ENCODE results near the gene TRMO. TPM values are rescaled to one million over a fixed set of nuclear protein-coding genes. Genes with fewer than 3 reads are reported as not detected.

The TRMO gene
- total RNA-seq, 4 donors from 2014 or later, result 16.7 to 30.9 (median 19.7) TPM

DNA sequence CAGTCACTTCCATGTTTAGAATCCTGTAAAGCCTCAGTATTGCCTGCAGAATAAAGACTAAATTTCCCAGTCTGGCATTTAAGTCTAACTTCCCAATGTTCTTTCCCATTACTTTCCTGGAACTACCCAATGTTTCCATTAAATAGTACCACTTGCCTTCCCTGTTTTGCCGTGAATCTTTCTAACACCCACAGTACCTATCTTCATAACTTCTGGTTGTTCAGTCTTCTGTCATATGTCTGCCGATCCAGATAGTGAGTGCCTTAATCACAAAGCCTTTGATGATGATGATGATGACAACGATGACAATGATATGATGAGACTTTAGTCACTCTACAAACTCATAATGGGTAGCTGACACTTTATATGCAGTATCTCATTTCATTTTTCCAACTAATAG is 22.3 kb upstream of the TRMO start:
- no peaks in the 10 kb centered on the region for H3K36me3 ChIP-seq
- H3K27me3 ChIP-seq, result no peaks in the 10 kb centered on the region
- no peaks in the 10 kb centered on the region for H3K4me1 ChIP-seq
- no peak for DNase-seq (ENCODE audit: low spot score in 2 of 2)
- TF ChIP-seq, protein P1, sequence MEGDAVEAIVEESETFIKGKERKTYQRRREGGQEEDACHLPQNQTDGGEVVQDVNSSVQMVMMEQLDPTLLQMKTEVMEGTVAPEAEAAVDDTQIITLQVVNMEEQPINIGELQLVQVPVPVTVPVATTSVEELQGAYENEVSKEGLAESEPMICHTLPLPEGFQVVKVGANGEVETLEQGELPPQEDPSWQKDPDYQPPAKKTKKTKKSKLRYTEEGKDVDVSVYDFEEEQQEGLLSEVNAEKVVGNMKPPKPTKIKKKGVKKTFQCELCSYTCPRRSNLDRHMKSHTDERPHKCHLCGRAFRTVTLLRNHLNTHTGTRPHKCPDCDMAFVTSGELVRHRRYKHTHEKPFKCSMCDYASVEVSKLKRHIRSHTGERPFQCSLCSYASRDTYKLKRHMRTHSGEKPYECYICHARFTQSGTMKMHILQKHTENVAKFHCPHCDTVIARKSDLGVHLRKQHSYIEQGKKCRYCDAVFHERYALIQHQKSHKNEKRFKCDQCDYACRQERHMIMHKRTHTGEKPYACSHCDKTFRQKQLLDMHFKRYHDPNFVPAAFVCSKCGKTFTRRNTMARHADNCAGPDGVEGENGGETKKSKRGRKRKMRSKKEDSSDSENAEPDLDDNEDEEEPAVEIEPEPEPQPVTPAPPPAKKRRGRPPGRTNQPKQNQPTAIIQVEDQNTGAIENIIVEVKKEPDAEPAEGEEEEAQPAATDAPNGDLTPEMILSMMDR (IDR thresholded peaks at IDR 0.05), result no peak
- TF ChIP-seq EP300 (IDR thresholded peaks at IDR 0.05) (no peak), POLR2A (IDR thresholded peaks at IDR 0.05) (no peak)
- H3K27ac ChIP-seq, result no peak overlapping the region
- 81% methylated on average over 3 of the region's 3 CpGs for WGBS, 2 donors
- no peak overlapping the region for H3K4me3 ChIP-seq
- no peaks in the 10 kb centered on the region for H3K9me3 ChIP-seq

DNA sequence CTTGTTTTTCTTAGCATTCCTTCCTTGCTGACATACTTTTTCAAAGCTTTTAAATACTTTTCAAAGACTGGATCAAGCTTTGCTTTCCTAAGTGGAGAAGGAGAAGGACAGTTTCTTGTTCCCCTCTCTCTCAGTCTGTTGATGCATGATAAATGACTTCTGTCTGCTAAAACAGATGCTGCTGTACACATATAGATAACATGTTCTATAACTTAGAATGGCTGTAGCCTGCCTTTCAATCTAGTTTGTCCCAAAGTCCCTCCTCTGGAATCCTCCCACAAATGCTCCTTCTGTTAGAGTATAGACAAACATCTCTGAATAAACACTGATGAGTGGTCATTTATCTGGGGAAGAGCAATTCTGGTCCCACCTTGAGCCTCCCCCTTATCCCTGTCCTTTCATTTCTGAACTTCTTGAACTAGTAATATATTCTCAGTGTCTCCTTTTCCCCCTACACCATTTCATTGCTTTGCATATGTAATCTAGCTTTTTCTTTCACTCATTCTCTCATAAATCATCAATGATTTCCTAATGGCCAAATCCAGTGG is 21.1 kb upstream of the TRMO start:
- no peak overlapping the region for H3K27ac ChIP-seq
- no peak for DNase-seq (ENCODE audit: low spot score in 2 of 2)
- H3K9me3 ChIP-seq, result no peaks in the 10 kb centered on the region
- H3K4me1 ChIP-seq, result no peaks in the 10 kb centered on the region
- no peaks in the 10 kb centered on the region for H3K36me3 ChIP-seq
- H3K4me3 ChIP-seq, result no peak overlapping the region
- TF ChIP-seq POLR2A (IDR thresholded peaks at IDR 0.05), result no peak
- TF ChIP-seq, protein P1 (IDR thresholded peaks at IDR 0.05), result no peak
- no peak for TF ChIP-seq EP300 (IDR thresholded peaks at IDR 0.05)
- no peaks in the 10 kb centered on the region for H3K27me3 ChIP-seq

DNA sequence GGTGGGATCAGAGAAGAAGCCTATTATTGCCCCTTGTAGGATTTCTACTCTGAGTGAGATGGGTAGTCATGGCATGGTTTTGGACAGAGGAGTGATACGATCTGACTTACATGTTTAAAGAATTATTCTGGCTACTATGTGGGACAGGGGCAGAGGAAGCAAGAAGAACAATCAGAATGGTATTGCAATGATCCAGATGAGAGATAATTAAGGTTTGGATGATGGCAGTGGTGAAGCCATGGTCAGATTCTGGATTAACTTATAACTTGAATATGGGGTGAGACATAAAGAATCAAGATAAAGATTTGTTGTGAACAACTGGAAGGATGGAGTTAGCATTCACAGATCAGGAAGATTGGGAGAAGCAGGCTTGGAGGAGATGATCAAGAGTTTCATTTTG is 19.0 kb upstream of the TRMO start:
- H3K36me3 ChIP-seq, result no peaks in the 10 kb centered on the region
- DNase-seq (ENCODE audit: low spot score in 2 of 2), result no peak
- no peaks in the 10 kb centered on the region for H3K4me1 ChIP-seq
- H3K27me3 ChIP-seq, result no peaks in the 10 kb centered on the region
- no peaks in the 10 kb centered on the region for H3K9me3 ChIP-seq
- TF ChIP-seq EP300 (IDR thresholded peaks at IDR 0.05) (no peak), POLR2A (IDR thresholded peaks at IDR 0.05) (no peak)
- TF ChIP-seq, protein P1 (IDR thresholded peaks at IDR 0.05), result no peak
- no peak overlapping the region for H3K4me3 ChIP-seq
- H3K27ac ChIP-seq, result no peak overlapping the region
- WGBS, 2 donors, result 76 to 83% methylated on average over 1 of the region's 1 CpG

DNA sequence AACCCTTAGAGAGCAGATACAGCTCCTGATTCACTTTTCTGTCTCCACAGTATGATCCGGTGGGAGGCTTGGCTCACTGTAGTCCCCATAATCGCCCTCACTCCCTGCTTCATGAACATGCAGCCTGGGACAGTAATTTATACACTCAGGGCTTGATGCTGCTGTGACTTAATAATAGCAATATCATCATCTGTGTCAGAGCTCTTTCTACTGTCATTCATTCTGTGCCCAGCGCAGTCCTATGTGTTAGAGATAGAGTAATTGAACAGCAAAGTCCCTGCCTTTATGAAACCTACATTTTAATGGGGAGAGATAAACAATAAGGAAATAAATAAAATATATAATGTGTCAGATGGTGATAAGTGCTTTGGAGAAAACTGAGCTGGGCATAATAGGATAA is 18.4 kb upstream of the TRMO start:
- WGBS, 2 donors, result 59 to 61% methylated on average over 3 of the region's 3 CpGs
- Histone ChIP-seq H3K4me3 (no peak overlapping the region), H3K4me1 (no peaks in the 10 kb centered on the region)

DNA sequence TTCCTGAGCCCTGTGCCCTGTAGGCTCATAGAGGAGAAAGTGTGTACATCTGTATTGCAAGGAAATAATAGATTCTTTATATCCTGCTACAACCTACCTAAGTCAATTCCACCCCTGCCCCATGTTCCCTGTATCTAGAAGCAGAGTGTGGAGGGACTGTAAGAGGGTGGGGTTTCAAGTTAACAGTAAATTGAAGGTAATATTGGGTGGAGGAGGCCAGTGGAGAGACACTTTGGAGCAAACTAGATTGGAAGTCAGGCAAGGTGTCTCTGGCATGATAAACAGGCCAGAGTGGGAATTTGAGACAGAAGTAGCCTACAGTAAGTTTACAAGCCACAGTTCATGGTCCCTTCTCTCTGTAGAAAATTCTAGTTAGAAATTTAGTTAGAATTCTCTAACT is 17.9 kb upstream of the TRMO start:
- Histone ChIP-seq H3K27me3 (peaks cover 0 to 4% of the 10 kb centered on the region in 2 donors), H3K4me3 (no peak overlapping the region), H3K36me3 (no peaks in the 10 kb centered on the region), H3K4me1 (no peaks in the 10 kb centered on the region), H3K27ac (no peak overlapping the region), H3K9me3 (no peaks in the 10 kb centered on the region)
- TF ChIP-seq, protein P1 (IDR thresholded peaks at IDR 0.05), result no peak
- no peak for TF ChIP-seq EP300 (IDR thresholded peaks at IDR 0.05)
- DNase-seq (ENCODE audit: low spot score in 2 of 2), result no peak

More for the DNA sequence above, 18.4 kb upstream of the TRMO start:
- Histone ChIP-seq H3K27me3 (no peaks in the 10 kb centered on the region), H3K9me3 (no peaks in the 10 kb centered on the region), H3K36me3 (no peaks in the 10 kb centered on the region), H3K27ac (no peak overlapping the region)
- TF ChIP-seq, protein P1 (IDR thresholded peaks at IDR 0.05), result no peak
- TF ChIP-seq POLR2A (IDR thresholded peaks at IDR 0.05) (no peak), EP300 (IDR thresholded peaks at IDR 0.05) (no peak)
- DNase-seq (ENCODE audit: low spot score in 2 of 2), result no peak
